PC-9 (cell line): Measurements from ENCODE around the gene ZNF618. TPM values are rescaled to one million over a fixed set of nuclear protein-coding genes. Genes with fewer than 3 reads are reported as not detected.

Source experiments
- BruUV-seq: library from RNA; stranded (reverse); fragments of 400-500 nt; replicated peaks from 2 replicates; lab custom pipeline; 2021; lab: Mats Ljungman, UMichigan
- CTCF ChIA-PET: fragments of 300-600 bp; sonication (Branson Sonifier 250); formaldehyde crosslinking; loops from one replicate; lab custom pipeline; 2022; ENCODE audit warnings: antibody characterized with exemption; lab: Charles Lee
- POLR2A ChIA-PET: fragments of 300-600 bp; sonication (Branson Sonifier 250); formaldehyde crosslinking; loops from one replicate; lab custom pipeline; 2022; ENCODE audit warnings: antibody characterized with exemption; ENCODE audit not compliant: unreplicated experiment; lab: Charles Lee
- DNase-seq, 2 experiments: peaks; one replicate each; pipeline versions ENCODE4 v3.0.0 to v3.0.0-alpha.2; 2015 to 2022; ENCODE audit warnings: mixed read lengths in 1 of 2
- H2AFZ ChIP-seq: fragments of 200-600 bp; sonication (generic); 2 replicates; pipeline ENCODE4 v1.8.1; 2017; ENCODE audit warnings: antibody characterized with exemption
- H3F3A ChIP-seq: fragments of 200-600 bp; sonication (generic); 2 replicates; pipeline ENCODE4 v1.8.1; 2017; ENCODE audit warnings: antibody characterized with exemption, mild to moderate bottlenecking, low read depth; ENCODE audit not compliant: insufficient read depth
- H3K27ac ChIP-seq: fragments of 200-600 bp; sonication (generic); 2 replicates; pipeline ENCODE4 v1.6.1; 2016; ENCODE audit warnings: mixed run types
- H3K27me3 ChIP-seq: fragments of 200-600 bp; sonication (generic); 2 replicates; pipeline ENCODE4 v1.6.1; 2016; ENCODE audit warnings: low read depth, mixed run types; ENCODE audit not compliant: insufficient read depth
- H3K36me3 ChIP-seq: fragments of 200-600 bp; sonication (generic); 2 replicates; pipeline ENCODE4 v1.6.1; 2016; ENCODE audit warnings: low read depth, mixed run types
- H3K4me1 ChIP-seq: fragments of 200-600 bp; sonication (generic); replicated peaks from 2 replicates; pipeline ENCODE4 v1.6.1; 2016; ENCODE audit warnings: mixed run types; ENCODE audit not compliant: insufficient read depth
- H3K4me2 ChIP-seq: fragments of 200-600 bp; sonication (generic); 2 replicates; pipeline ENCODE4 v1.6.1; 2017; ENCODE audit warnings: mixed run types
- H3K4me3 ChIP-seq: fragments of 200-600 bp; sonication (generic); 2 replicates; pipeline ENCODE4 v1.6.1; 2016; ENCODE audit warnings: mixed run types
- H3K79me2 ChIP-seq: fragments of 200-600 bp; sonication (generic); 2 replicates; pipeline ENCODE4 v1.6.1; 2017; ENCODE audit warnings: low read depth, mixed run types
- H3K9me2 ChIP-seq: fragments of 200-600 bp; sonication (generic); 2 replicates; pipeline ENCODE4 v1.8.1; 2017; ENCODE audit warnings: mild to moderate bottlenecking; ENCODE audit not compliant: insufficient read depth
- H3K9me3 ChIP-seq: fragments of 200-600 bp; sonication (generic); 2 replicates; pipeline ENCODE4 v1.8.1; 2016; ENCODE audit warnings: low read depth; ENCODE audit not compliant: insufficient read depth
- H4K20me1 ChIP-seq: fragments of 200-600 bp; sonication (generic); 2 replicates; pipeline ENCODE4 v1.8.1; 2017; ENCODE audit not compliant: insufficient read depth
- CTCF ChIP-seq: fragments of 200-600 bp; sonication (generic); conservative IDR thresholded peaks from 2 replicates; pipeline ENCODE4 v1.6.1; 2017; ENCODE audit warnings: mixed run types, antibody characterized with exemption, mild to moderate bottlenecking, moderate library complexity
- EZH2 ChIP-seq: fragments of 200-600 bp; sonication (generic); IDR thresholded peaks from 2 replicates; pipeline ENCODE4 v1.8.0; 2017; ENCODE audit warnings: antibody characterized with exemption, low read depth
- intact Hi-C: fragments of 100-400 bp; cut with micrococcal nuclease; formaldehyde crosslinking; loops from one replicate; pipeline ENCODE4 v1.10.0; 2022; ENCODE audit not compliant: unreplicated experiment
- total RNA-seq: library from RNA; stranded (reverse); gene quantifications from 2 replicates; pipeline ENCODE4 v1.2.3, GENCODE V29; 2021

ZNF618 gene
- total RNA-seq, 1 experiment from 2014 or later = 0.20 TPM

- Histone ChIP-seq H3F3A (no peaks in the 10 kb centered on the region), H3K79me2 (no peaks in the 10 kb centered on the region), H4K20me1 (no peaks in the 10 kb centered on the region), H3K36me3 (no peaks in the 10 kb centered on the region), H3K4me1 (no peaks in the 10 kb centered on the region), H3K9me2 (no peaks in the 10 kb centered on the region), H3K27me3 (peaks cover 68% of the 10 kb centered on the region), H3K9me3 (no peaks in the 10 kb centered on the region), H2AFZ (no peak overlapping the region), H3K4me2 (no peak overlapping the region), H3K4me3 (no peak overlapping the region), H3K27ac (no peak overlapping the region)
- TF ChIP-seq CTCF (no peak), EZH2 (no peak)
- CTCF ChIA-PET = interaction anchor here (0.6 kb wide), 1 partner anchor 65 kb away, joined by 3 read pairs; no protein-coding TSS in a partner anchor
- DNase-seq = no peak
- POLR2A ChIA-PET = no interaction called here
- no TSS peak for BruUV-seq
- intact Hi-C loops = loop anchor here (10.0 kb wide), 1 partner anchor 139 kb away; no protein-coding TSS in a partner anchor
These were observed 2.7 kb upstream of the ZNF618 start for GRCh38 chr9:113873446-113873845.

GRCh38 chr9:113873926-113874325 is 2.2 kb upstream of the ZNF618 start:
- no peak overlapping the region for H2AFZ ChIP-seq
- DNase-seq = no peak
- H4K20me1 ChIP-seq = no peaks in the 10 kb centered on the region
- H3K36me3 ChIP-seq = no peaks in the 10 kb centered on the region
- H3K27me3 ChIP-seq = peaks cover 63% of the 10 kb centered on the region
- no peaks in the 10 kb centered on the region for H3K4me1 ChIP-seq
- POLR2A ChIA-PET = no interaction called here
- H3K9me3 ChIP-seq = no peaks in the 10 kb centered on the region
- no peaks in the 10 kb centered on the region for H3K79me2 ChIP-seq
- BruUV-seq = no TSS peak
- no peaks in the 10 kb centered on the region for H3F3A ChIP-seq
- H3K4me2 ChIP-seq = no peak overlapping the region
- intact Hi-C loops = loop anchor here (10.0 kb wide), 1 partner anchor 139 kb away; no protein-coding TSS in a partner anchor
- TF ChIP-seq EZH2 = no peak
- TF ChIP-seq CTCF = no peak
- H3K4me3 ChIP-seq = no peak overlapping the region
- no peak overlapping the region for H3K27ac ChIP-seq
- no peaks in the 10 kb centered on the region for H3K9me2 ChIP-seq
- CTCF ChIA-PET = no interaction called here

- Histone ChIP-seq H4K20me1 (no peaks in the 10 kb centered on the region), H3K9me2 (no peaks in the 10 kb centered on the region), H3F3A (no peaks in the 10 kb centered on the region), H3K4me3 (peak overlapping the region; percentile 29; the same call in 1 of the 2 replicates), H3K4me1 (no peaks in the 10 kb centered on the region), H3K9me3 (no peaks in the 10 kb centered on the region), H3K27me3 (peaks cover 53% of the 10 kb centered on the region), H3K4me2 (peak overlapping the region; percentile 70), H2AFZ (no peak overlapping the region), H3K36me3 (no peaks in the 10 kb centered on the region), H3K27ac (no peak overlapping the region), H3K79me2 (no peaks in the 10 kb centered on the region)
- intact Hi-C loops = loop anchor here (2.0 to 10.0 kb wide), 2 partner anchors 141 to 193 kb away; no protein-coding TSS in a partner anchor
- no TSS peak for BruUV-seq
- TF ChIP-seq CTCF = no peak
- peak; percentile 97; the same call in 1 of the 2 replicates for TF ChIP-seq EZH2
- DNase-seq = no peak
- ChIA-PET POLR2A (no interaction called here), CTCF (interaction anchor here (0.7 kb wide), 1 partner anchor 200 kb away, joined by 10 read pairs; no protein-coding TSS in a partner anchor)
These were observed 504 bp upstream of the ZNF618 start for GRCh38 chr9:113875459-113876150.
